ENCODE results near the gene HAT1.

Gene HAT1, protein sequence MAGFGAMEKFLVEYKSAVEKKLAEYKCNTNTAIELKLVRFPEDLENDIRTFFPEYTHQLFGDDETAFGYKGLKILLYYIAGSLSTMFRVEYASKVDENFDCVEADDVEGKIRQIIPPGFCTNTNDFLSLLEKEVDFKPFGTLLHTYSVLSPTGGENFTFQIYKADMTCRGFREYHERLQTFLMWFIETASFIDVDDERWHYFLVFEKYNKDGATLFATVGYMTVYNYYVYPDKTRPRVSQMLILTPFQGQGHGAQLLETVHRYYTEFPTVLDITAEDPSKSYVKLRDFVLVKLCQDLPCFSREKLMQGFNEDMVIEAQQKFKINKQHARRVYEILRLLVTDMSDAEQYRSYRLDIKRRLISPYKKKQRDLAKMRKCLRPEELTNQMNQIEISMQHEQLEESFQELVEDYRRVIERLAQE

DNA sequence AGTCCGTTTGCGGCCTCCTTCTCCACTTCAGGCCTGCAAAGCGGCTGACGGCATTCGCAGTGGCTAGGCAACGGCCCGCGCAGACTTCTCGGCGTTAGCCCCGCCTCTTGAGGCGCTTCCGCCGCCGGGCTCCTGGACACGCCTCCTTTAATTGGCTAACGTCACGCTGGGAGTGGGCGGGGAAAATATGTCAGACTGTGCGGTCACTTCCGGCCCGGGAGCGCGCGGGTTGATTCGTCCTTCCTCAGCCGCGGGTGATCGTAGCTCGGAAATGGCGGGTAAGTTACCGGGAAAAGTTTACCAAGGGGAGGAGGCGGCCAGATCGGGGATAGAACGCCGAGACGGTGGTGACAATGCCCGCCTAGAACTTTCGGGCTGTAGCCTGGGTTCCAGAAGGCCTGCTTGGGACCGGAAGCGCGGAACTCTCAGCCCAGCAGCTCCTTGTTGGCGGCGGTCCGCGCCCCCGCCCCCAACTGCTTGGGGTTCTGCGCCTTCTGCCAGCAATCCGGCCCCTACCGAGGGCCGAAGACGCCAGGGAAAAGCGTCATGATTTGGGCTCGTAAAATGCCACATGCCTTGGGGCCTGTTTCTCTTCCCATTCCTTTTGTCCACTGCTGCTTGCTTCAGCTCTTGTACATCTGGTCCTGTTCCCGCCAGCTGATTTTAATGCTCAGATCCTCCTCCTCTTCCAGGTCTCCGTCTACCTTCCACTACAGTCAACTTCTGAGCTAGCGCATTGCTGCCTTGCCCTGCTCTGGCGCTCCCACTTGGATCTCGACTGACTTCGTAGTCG lies at the start of gene HAT1:
Gene HAT1, plus strand, starts transcription at position 232 of the 793 bp plus-strand sequence. Its CDS starts 40 bp downstream, at position 272.
- TF ChIP-seq, protein P1, sequence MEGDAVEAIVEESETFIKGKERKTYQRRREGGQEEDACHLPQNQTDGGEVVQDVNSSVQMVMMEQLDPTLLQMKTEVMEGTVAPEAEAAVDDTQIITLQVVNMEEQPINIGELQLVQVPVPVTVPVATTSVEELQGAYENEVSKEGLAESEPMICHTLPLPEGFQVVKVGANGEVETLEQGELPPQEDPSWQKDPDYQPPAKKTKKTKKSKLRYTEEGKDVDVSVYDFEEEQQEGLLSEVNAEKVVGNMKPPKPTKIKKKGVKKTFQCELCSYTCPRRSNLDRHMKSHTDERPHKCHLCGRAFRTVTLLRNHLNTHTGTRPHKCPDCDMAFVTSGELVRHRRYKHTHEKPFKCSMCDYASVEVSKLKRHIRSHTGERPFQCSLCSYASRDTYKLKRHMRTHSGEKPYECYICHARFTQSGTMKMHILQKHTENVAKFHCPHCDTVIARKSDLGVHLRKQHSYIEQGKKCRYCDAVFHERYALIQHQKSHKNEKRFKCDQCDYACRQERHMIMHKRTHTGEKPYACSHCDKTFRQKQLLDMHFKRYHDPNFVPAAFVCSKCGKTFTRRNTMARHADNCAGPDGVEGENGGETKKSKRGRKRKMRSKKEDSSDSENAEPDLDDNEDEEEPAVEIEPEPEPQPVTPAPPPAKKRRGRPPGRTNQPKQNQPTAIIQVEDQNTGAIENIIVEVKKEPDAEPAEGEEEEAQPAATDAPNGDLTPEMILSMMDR (IDR thresholded peaks at IDR 0.05; ENCODE audit: low read depth, low read length) = no peak
- H3K4me3 ChIP-seq (ENCODE audit: low read depth, low read length) = peak within 1 kb of the TSS; percentile 76

DNA sequence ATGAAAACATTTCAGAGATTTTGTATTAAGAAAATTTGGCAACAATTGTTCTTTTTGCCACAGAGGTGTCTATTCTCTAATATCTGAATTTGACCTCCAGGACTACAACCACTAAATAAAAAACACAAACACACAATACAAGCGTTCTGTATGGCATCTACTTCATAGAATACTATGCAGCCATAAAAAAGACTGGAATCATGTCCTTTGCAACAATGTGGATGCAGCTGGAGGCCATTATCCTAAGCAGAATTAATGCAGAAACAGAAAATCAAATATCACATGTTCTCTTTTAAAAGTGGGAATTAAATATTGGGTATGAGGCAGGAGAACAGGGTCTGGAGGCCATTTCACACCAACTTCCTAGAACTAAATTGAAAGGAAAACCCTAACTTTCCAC lies 47.7 kb upstream of the HAT1 start:
- TF ChIP-seq, protein P1 (IDR thresholded peaks at IDR 0.05; ENCODE audit: low read depth, low read length) = no peak

DNA sequence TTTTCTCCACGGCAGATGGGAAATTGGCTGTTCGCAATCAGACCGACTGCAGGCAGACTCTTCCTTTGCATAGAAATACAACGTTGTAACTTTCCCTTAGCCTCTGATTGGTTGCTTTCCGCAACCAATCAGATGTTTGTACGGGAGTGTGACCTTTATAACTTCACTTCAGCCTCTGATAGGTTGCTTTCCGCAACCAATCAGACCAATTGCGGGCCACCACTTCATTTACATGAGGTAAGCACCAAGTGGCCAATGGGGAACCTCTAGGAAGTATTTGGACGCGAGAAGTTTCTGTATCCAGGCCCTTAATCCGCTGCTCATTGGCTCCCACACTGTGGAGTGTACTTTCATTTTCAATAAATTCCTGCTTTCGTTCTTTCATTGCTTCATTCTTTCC lies 47.3 kb upstream of the HAT1 start:
- TF ChIP-seq, protein P1 (IDR thresholded peaks at IDR 0.05; ENCODE audit: low read depth, low read length) = no peak
- H3K4me3 ChIP-seq (ENCODE audit: low read depth, low read length) = no peak overlapping the region

More for the DNA sequence above, 47.7 kb upstream of the HAT1 start:
- H3K4me3 ChIP-seq (ENCODE audit: low read depth, low read length) = no peak overlapping the region

DNA sequence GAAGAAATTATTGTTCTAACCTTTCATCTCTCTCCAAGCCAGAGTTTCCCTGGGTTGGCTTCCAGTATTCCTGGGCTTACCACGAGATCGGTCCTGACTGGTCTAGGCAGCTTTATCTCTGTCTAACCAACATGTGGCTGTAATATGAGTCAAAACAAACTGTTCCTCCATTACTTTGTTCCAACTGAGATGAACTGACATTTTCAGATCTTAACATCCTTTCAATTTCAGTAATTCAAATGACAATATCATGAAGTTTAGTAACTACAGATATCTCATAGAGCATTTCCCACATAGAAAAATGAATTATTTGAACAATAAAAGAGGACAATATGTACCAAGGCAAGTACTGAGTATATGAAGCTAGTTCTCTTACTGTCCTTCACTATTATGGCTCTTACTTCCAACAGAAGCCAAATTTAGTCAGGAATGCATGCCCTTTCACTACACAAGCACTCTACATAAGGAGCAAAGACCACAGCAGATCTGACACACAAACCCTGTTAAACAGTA lies 43.7 kb upstream of the HAT1 start:
- TF ChIP-seq, protein P1 (IDR thresholded peaks at IDR 0.05; ENCODE audit: low read depth, low read length) = no peak
- no peak overlapping the region for H3K4me3 ChIP-seq (ENCODE audit: low read depth, low read length)

DNA sequence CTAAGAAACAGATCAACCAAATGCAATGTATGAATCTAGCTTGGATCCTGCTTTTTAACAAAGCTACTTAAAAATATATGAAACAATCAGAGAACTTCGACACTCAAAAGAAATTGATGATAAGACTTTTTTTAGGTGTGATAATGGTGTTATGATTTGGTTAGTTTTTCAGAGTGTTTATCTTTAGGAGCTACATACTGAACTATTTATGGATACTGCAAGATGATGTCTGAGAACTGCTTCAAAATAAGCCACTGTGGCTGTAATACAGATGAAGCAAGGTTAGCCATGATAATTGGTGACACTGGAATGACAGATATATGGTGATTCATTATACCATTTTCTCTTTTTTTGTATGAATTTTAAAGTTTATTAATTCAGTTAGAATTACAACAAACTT lies 42.4 kb upstream of the HAT1 start:
- TF ChIP-seq, protein P1 (IDR thresholded peaks at IDR 0.05; ENCODE audit: low read depth, low read length) = no peak
- no peak overlapping the region for H3K4me3 ChIP-seq (ENCODE audit: low read depth, low read length)

DNA sequence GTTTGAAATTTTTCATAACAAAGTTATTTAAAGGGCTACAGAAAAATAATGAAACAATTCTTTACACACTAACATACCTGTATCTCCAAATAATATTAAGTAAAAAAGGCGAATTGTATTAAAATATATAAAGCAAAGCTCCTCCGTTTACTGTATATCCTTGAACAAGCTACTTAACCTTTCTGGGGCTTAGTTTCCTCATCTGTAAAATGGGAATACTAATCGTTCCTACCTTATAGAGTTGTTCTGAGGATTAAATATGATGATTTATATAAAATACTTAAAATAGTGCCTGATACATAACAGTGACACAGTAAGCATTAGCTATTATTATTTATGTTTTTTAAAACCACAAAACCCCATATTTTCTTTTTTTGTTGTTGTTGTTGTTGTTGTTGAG lies 41.5 kb upstream of the HAT1 start:
- H3K4me3 ChIP-seq (ENCODE audit: low read depth, low read length) = no peak overlapping the region
- TF ChIP-seq, protein P1 (IDR thresholded peaks at IDR 0.05; ENCODE audit: low read depth, low read length) = no peak

Data from WI38 (cell line).